HEK293 (cell line): Measurements from ENCODE around the gene GLTPD2.

ENCODE experiments used
- CTCF ChIA-PET: fragments of 350-600 bp; formaldehyde crosslinking; extraction: SDS; loops from one replicate; lab custom pipeline; 2021; ENCODE audit warnings: antibody characterized with exemption; lab: Yijun Ruan, JAX
- POLR2A ChIA-PET: fragments of 300-600 bp; formaldehyde crosslinking; extraction: SDS; loops from one replicate; lab custom pipeline; 2020; ENCODE audit warnings: antibody characterized with exemption, inconsistent platforms; lab: Yijun Ruan, JAX
- H3K27ac ChIP-seq: fragments of 200-500 bp; sonication (Bioruptor generic); 2 replicates; pipeline ENCODE4 v1.5.1; 2014; ENCODE audit warnings: low read depth, low read length, control low read depth, inconsistent platforms; ENCODE audit errors: extremely low read depth
- H3K36me3 ChIP-seq, 2 experiments: fragments of 200-500 bp in 1 of 2; sonication (Bioruptor generic) in 1 of 2; 1 replicate in 1 of 2; 2 replicates in 1 of 2; pipeline ENCODE4 v1.5.1; 2014 to 2017; ENCODE audit warnings: inconsistent platforms in 2 of 2, low read length in 2 of 2; ENCODE audit not compliant: control insufficient read depth in 2 of 2, insufficient read depth in 1 of 2
- H3K4me1 ChIP-seq: fragments of 200-500 bp; sonication (Bioruptor generic); 2 replicates; pipeline ENCODE4 v1.5.1; 2014; ENCODE audit warnings: mild to moderate bottlenecking, low read length, inconsistent platforms; ENCODE audit not compliant: control insufficient read depth, insufficient read depth
- H3K4me3 ChIP-seq: 2 replicates; pipeline ENCODE4 v1.5.1; 2011; ENCODE audit warnings: low read depth, mild to moderate bottlenecking, control low read depth, low read length, moderate library complexity
- H3K9me3 ChIP-seq: fragments of 200-500 bp; sonication (Bioruptor generic); 2 replicates; pipeline ENCODE4 v1.5.1; 2014; ENCODE audit warnings: low read depth, low read length, inconsistent platforms; ENCODE audit not compliant: control insufficient read depth, insufficient read depth
- BCL11A ChIP-seq: fragments of 450-650 bp; formaldehyde crosslinking; IDR thresholded peaks from 2 replicates; pipeline ENCODE4 v1.5.1; 2016; ENCODE audit warnings: low read depth, missing biosample characterization, missing genetic modification characterization
- HOXC10 ChIP-seq: sonication (generic); formaldehyde crosslinking; IDR thresholded peaks from 2 replicates; pipeline ENCODE4 v1.8.1; 2023; ENCODE audit warnings: mild to moderate bottlenecking, missing genetic modification reagents
- MEIS1 ChIP-seq: sonication (generic); formaldehyde crosslinking; IDR thresholded peaks from 2 replicates; pipeline ENCODE4 v1.8.1; 2022; ENCODE audit warnings: missing genetic modification reagents, mild to moderate bottlenecking, borderline replicate concordance
- REPIN1 ChIP-seq: fragments of 450-650 bp; formaldehyde crosslinking; IDR thresholded peaks from 2 replicates; pipeline ENCODE4 v1.5.1; 2017; ENCODE audit warnings: missing biosample characterization, missing genetic modification characterization, low read depth
- TCF7L2 ChIP-seq: IDR thresholded peaks from 2 replicates; pipeline ENCODE4 v1.6.1; 2011; ENCODE audit warnings: low read depth, mild to moderate bottlenecking, inconsistent platforms, low read length, moderate library complexity, borderline replicate concordance
- ZNF121 ChIP-seq: fragments of 450-650 bp; formaldehyde crosslinking; IDR thresholded peaks from 2 replicates; pipeline ENCODE4 v1.5.1; 2016; ENCODE audit warnings: missing biosample characterization, missing genetic modification characterization
- ZNF174 ChIP-seq: fragments of 450-650 bp; formaldehyde crosslinking; IDR thresholded peaks from 2 replicates; pipeline ENCODE4 v1.5.0; 2017; ENCODE audit warnings: missing biosample characterization, mild to moderate bottlenecking, missing genetic modification characterization
- ZNF335 ChIP-seq: fragments of 450-650 bp; formaldehyde crosslinking; conservative IDR thresholded peaks from 2 replicates; pipeline ENCODE4 v1.5.1; 2016; ENCODE audit warnings: missing biosample characterization, missing genetic modification characterization
- ZNF366 ChIP-seq: fragments of 450-650 bp; formaldehyde crosslinking; conservative IDR thresholded peaks from 2 replicates; pipeline ENCODE4 v1.5.1; 2016; ENCODE audit warnings: missing biosample characterization, missing genetic modification characterization
- ZNF37A ChIP-seq: fragments of 450-650 bp; IDR thresholded peaks from 2 replicates; pipeline ENCODE4 v1.5.1; 2018; ENCODE audit warnings: missing biosample characterization, missing genetic modification characterization
- ZNF426 ChIP-seq: fragments of 450-650 bp; formaldehyde crosslinking; IDR thresholded peaks from 2 replicates; pipeline ENCODE4 v1.5.1; 2017; ENCODE audit warnings: missing biosample characterization, missing genetic modification characterization, mild to moderate bottlenecking, inconsistent platforms, moderate library complexity
- ZNF433 ChIP-seq: fragments of 450-650 bp; formaldehyde crosslinking; IDR thresholded peaks from 2 replicates; pipeline ENCODE4 v1.5.1; 2016; ENCODE audit warnings: missing biosample characterization, missing genetic modification characterization, low read depth
- ZNF560 ChIP-seq: fragments of 450-650 bp; formaldehyde crosslinking; IDR thresholded peaks from 2 replicates; pipeline ENCODE4 v1.5.1; 2017; ENCODE audit warnings: missing biosample characterization, missing genetic modification characterization, borderline replicate concordance
- ZNF585B ChIP-seq: fragments of 450-650 bp; formaldehyde crosslinking; IDR thresholded peaks from 2 replicates; pipeline ENCODE4 v1.5.1; 2016; ENCODE audit warnings: missing biosample characterization, missing genetic modification characterization
- ZNF610 ChIP-seq: fragments of 450-650 bp; formaldehyde crosslinking; IDR thresholded peaks from 2 replicates; pipeline ENCODE4 v1.5.1; 2016; ENCODE audit warnings: missing biosample characterization, missing genetic modification characterization, borderline replicate concordance
- ZNF623 ChIP-seq: fragments of 450-650 bp; formaldehyde crosslinking; IDR thresholded peaks from 2 replicates; pipeline ENCODE4 v1.5.1; 2016; ENCODE audit warnings: missing biosample characterization, missing genetic modification characterization
- ZNF629 ChIP-seq: fragments of 450-650 bp; formaldehyde crosslinking; IDR thresholded peaks from 2 replicates; pipeline ENCODE4 v1.5.1; 2017; ENCODE audit warnings: missing biosample characterization, missing genetic modification characterization
- ZNF658 ChIP-seq: fragments of 450-650 bp; formaldehyde crosslinking; IDR thresholded peaks from 2 replicates; pipeline ENCODE4; 2016; ENCODE audit warnings: missing biosample characterization, missing genetic modification characterization
- TF ChIP-seq, protein P1 (sequence below): fragments of 450-650 bp; formaldehyde crosslinking; IDR thresholded peaks from 2 replicates; pipeline ENCODE4; 2016; ENCODE audit warnings: missing biosample characterization, missing genetic modification characterization
- TF ChIP-seq, protein P2 (sequence below): fragments of 450-650 bp; formaldehyde crosslinking; IDR thresholded peaks from 2 replicates; pipeline ENCODE4 v1.5.1; 2016; ENCODE audit warnings: missing biosample characterization, missing genetic modification characterization, borderline replicate concordance
- TF ChIP-seq, protein P3 (sequence below): fragments of 450-650 bp; formaldehyde crosslinking; IDR thresholded peaks from 2 replicates; pipeline ENCODE4 v1.5.1; 2017; ENCODE audit warnings: missing biosample characterization, missing genetic modification characterization
- TF ChIP-seq, protein P4 (sequence below): fragments of 450-650 bp; formaldehyde crosslinking; IDR thresholded peaks from 2 replicates; pipeline ENCODE4 v1.5.1; 2016; ENCODE audit warnings: missing biosample characterization, missing genetic modification characterization
- TF ChIP-seq, protein P5 (sequence below): fragments of 450-650 bp; formaldehyde crosslinking; IDR thresholded peaks from 2 replicates; pipeline ENCODE4 v1.5.1; 2016; ENCODE audit warnings: missing biosample characterization, missing genetic modification characterization

Gene GLTPD2

DNA sequence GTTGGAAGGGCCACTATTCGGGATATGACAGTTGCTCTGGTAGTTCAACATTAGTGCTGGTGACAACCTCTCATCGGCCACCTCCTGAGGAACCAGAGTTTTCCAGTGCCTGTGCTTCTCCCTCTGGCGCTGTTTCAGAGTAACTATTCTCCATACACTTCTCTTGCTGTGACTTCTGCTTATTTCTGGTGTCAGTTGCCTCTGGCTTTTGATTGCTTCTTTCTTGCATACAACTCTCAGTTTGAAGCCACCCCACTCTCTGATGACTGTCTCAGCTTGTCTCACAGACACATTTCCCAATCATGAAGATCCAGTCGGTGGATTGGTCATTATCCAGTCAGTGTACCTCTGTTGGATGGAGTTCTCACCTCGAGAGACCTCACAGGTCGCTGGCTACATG lies 20.5 kb upstream of the GLTPD2 start:
- POLR2A ChIA-PET = no interaction called here
- Histone ChIP-seq H3K27ac (no peak overlapping the region), H3K9me3 (no peaks in the 10 kb centered on the region), H3K4me1 (no peaks in the 10 kb centered on the region), H3K4me3 (no peak overlapping the region), H3K36me3 (no peaks in the 10 kb centered on the region)
- CTCF ChIA-PET = interaction anchor here (1.4 kb wide), 1 partner anchor 21 kb away, joined by 8 read pairs; no protein-coding TSS in a partner anchor
- TF ChIP-seq ZNF629 (tag by site-specific recombination) (no peak), ZNF623 (no peak), HOXC10 (no peak), TCF7L2 (no peak), ZNF37A (tag by site-specific recombination) (no peak), ZNF426 (no peak), ZNF174 (tag by site-specific recombination) (no peak), ZNF610 (tag by site-specific recombination) (no peak), ZNF335 (no peak), ZNF366 (tag by site-specific recombination) (no peak), REPIN1 (tag by site-specific recombination) (no peak), ZNF585B (tag by site-specific recombination) (no peak), BCL11A (tag by site-specific recombination) (no peak)
- TF ChIP-seq, protein P1, sequence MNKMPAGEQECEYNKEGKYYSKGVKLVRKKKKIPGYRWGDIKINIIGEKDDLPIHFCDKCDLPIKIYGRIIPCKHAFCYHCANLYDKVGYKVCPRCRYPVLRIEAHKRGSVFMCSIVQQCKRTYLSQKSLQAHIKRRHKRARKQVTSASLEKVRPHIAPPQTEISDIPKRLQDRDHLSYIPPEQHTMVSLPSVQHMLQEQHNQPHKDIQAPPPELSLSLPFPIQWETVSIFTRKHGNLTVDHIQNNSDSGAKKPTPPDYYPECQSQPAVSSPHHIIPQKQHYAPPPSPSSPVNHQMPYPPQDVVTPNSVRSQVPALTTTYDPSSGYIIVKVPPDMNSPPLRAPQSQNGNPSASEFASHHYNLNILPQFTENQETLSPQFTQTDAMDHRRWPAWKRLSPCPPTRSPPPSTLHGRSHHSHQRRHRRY = no peak
- TF ChIP-seq, protein P2, sequence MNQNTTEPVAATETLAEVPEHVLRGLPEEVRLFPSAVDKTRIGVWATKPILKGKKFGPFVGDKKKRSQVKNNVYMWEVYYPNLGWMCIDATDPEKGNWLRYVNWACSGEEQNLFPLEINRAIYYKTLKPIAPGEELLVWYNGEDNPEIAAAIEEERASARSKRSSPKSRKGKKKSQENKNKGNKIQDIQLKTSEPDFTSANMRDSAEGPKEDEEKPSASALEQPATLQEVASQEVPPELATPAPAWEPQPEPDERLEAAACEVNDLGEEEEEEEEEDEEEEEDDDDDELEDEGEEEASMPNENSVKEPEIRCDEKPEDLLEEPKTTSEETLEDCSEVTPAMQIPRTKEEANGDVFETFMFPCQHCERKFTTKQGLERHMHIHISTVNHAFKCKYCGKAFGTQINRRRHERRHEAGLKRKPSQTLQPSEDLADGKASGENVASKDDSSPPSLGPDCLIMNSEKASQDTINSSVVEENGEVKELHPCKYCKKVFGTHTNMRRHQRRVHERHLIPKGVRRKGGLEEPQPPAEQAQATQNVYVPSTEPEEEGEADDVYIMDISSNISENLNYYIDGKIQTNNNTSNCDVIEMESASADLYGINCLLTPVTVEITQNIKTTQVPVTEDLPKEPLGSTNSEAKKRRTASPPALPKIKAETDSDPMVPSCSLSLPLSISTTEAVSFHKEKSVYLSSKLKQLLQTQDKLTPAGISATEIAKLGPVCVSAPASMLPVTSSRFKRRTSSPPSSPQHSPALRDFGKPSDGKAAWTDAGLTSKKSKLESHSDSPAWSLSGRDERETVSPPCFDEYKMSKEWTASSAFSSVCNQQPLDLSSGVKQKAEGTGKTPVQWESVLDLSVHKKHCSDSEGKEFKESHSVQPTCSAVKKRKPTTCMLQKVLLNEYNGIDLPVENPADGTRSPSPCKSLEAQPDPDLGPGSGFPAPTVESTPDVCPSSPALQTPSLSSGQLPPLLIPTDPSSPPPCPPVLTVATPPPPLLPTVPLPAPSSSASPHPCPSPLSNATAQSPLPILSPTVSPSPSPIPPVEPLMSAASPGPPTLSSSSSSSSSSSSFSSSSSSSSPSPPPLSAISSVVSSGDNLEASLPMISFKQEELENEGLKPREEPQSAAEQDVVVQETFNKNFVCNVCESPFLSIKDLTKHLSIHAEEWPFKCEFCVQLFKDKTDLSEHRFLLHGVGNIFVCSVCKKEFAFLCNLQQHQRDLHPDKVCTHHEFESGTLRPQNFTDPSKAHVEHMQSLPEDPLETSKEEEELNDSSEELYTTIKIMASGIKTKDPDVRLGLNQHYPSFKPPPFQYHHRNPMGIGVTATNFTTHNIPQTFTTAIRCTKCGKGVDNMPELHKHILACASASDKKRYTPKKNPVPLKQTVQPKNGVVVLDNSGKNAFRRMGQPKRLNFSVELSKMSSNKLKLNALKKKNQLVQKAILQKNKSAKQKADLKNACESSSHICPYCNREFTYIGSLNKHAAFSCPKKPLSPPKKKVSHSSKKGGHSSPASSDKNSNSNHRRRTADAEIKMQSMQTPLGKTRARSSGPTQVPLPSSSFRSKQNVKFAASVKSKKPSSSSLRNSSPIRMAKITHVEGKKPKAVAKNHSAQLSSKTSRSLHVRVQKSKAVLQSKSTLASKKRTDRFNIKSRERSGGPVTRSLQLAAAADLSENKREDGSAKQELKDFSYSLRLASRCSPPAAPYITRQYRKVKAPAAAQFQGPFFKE = no peak
- TF ChIP-seq, protein P3, sequence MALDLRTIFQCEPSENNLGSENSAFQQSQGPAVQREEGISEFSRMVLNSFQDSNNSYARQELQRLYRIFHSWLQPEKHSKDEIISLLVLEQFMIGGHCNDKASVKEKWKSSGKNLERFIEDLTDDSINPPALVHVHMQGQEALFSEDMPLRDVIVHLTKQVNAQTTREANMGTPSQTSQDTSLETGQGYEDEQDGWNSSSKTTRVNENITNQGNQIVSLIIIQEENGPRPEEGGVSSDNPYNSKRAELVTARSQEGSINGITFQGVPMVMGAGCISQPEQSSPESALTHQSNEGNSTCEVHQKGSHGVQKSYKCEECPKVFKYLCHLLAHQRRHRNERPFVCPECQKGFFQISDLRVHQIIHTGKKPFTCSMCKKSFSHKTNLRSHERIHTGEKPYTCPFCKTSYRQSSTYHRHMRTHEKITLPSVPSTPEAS (tag by site-specific recombination) = no peak

DNA sequence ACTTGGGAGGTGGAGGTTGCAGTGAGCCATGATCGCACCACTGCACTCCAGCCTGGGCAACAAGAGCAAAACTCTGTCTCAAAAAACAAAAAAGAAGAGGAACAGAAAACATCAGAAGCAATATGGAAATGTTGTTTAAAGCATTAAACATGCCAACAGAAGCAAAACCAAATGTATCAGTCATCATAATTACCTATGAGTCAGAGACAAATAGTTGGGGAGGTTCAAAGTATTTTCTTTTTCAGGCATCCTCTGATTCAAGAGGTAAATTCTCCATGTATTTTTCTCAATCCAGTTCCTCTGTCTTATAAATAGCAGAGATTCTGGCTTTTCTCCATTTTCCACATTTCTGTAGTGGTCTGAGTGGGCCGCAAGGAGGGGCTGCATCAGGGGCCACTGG lies 19.1 kb upstream of the GLTPD2 start:
- Histone ChIP-seq H3K36me3 (no peaks in the 10 kb centered on the region), H3K9me3 (no peaks in the 10 kb centered on the region), H3K27ac (no peak overlapping the region), H3K4me3 (no peak overlapping the region), H3K4me1 (no peaks in the 10 kb centered on the region)
- POLR2A ChIA-PET = no interaction called here
- CTCF ChIA-PET = interaction anchor here (0.7 kb wide), 1 partner anchor 37 kb away, joined by 3 read pairs; no protein-coding TSS in a partner anchor
- TF ChIP-seq, protein P4, sequence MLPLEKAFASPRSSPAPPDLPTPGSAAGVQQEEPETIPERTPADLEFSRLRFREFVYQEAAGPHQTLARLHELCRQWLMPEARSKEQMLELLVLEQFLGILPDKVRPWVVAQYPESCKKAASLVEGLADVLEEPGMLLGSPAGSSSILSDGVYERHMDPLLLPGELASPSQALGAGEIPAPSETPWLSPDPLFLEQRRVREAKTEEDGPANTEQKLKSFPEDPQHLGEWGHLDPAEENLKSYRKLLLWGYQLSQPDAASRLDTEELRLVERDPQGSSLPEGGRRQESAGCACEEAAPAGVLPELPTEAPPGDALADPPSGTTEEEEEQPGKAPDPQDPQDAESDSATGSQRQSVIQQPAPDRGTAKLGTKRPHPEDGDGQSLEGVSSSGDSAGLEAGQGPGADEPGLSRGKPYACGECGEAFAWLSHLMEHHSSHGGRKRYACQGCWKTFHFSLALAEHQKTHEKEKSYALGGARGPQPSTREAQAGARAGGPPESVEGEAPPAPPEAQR = no peak
- TF ChIP-seq ZNF585B (tag by site-specific recombination) (no peak), ZNF433 (tag by site-specific recombination) (no peak), ZNF560 (tag by site-specific recombination) (no peak), ZNF658 (tag by site-specific recombination) (no peak), ZNF366 (tag by site-specific recombination) (no peak), MEIS1 (CRISPR knock-in tag) (no peak), ZNF121 (tag by site-specific recombination) (no peak)
- TF ChIP-seq, protein P5, sequence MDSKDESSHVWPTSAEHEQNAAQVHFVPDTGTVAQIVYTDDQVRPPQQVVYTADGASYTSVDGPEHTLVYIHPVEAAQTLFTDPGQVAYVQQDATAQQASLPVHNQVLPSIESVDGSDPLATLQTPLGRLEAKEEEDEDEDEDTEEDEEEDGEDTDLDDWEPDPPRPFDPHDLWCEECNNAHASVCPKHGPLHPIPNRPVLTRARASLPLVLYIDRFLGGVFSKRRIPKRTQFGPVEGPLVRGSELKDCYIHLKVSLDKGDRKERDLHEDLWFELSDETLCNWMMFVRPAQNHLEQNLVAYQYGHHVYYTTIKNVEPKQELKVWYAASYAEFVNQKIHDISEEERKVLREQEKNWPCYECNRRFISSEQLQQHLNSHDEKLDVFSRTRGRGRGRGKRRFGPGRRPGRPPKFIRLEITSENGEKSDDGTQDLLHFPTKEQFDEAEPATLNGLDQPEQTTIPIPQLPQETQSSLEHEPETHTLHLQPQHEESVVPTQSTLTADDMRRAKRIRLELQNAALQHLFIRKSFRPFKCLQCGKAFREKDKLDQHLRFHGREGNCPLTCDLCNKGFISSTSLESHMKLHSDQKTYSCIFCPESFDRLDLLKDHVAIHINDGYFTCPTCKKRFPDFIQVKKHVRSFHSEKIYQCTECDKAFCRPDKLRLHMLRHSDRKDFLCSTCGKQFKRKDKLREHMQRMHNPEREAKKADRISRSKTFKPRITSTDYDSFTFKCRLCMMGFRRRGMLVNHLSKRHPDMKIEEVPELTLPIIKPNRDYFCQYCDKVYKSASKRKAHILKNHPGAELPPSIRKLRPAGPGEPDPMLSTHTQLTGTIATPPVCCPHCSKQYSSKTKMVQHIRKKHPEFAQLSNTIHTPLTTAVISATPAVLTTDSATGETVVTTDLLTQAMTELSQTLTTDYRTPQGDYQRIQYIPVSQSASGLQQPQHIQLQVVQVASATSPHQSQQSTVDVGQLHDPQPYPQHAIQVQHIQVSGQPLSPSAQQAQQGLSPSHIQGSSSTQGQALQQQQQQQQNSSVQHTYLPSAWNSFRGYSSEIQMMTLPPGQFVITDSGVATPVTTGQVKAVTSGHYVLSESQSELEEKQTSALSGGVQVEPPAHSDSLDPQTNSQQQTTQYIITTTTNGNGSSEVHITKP (tag by site-specific recombination) = no peak
